Stromal cell of bone marrow (primary cell): ENCODE results near the gene UPB1.

Experiments
- DNase-seq: peaks from one replicate; pipeline ENCODE4 v3.0.0-alpha.2; 2012; ENCODE audit warnings: low read depth

Gene UPB1

DNA sequence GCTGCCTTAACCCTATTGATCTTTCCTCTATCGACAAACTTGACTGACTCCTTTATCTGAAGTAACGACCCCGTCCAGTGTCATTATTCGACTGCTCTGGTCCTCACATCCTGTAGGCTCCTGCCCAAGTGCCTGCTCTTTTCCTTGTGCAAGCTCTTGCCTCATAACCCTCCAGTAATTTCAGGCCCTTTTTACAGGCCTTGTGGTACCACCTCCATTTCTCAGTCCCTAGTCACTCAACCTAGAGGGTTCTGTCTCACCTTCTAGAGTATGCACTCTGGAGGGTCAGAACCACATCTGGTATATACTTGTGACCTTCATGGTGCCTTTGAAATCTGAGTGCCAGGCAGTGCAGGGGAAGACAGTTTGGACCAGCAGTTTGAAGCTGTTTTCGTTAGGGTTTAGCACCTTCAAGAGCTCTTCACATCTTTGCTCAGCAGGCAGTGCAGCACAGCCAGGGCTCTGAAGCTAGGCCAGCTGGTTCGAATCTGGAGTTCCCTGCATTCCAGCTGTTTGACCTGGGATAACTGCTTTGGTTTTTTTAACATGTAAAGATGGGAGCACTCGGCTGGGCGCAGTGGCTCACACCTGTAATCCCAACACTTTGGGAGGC, 71.9 kb downstream of the UPB1 start:
- no peak for DNase-seq

DNA sequence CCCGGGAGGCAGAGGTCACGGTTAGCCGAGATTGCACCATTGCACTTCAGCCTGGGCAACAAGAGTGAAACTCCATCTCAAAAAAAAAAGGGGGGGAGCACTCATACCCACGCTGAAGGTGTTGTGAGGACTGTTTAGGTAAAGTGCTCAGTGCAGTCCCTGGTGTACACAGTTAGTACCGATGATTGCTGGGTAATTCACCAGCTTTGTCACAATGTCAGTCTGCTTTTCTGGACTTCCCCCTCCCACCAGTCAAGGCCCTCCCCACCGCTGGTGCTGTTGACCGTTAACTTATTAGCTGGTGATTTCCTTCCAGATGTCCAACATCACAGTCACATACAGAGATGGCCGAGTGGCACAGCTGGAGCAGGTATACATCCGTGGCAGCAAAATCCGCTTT, 72.5 kb downstream of the UPB1 start:
- DNase-seq, result no peak

DNA sequence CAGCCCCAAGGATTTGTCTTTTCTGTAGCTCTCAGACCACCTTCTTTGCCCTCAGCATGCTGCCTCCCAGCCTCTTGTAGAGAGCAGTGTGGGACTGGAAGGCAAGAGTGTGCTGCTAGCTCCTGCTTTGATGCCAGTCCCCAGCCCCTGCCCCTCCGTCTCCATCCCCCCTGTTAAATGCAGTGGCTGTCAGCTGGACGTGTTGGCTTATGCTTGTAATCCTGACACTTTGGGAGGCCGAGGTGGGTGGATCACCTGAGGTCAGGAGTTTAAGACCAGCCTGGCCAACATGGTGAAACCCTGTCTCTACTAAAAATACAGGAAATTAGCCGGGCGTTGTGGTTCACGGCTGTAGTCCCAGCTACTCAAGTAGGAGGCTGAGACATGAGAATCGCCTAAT, 76.1 kb downstream of the UPB1 start:
- no peak for DNase-seq

DNA sequence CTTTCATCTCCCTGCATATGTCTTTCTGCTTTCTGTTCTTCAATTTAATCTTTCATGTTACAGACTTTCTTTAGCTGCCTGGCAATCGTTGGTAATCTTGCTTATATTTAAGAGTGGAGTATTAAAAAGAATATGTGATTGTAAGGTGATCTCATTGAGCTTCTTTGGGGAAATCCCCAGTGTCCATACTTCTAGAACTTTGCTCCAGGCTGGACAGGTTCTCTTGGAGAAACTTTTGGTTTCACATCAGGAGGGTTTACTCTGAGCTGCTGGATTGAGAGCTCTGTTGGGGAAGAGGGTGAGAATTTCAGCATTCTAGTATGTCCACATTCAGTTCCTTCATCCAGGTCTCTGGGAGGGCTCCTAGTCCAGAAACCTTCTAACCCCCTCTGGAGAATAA, 81.6 kb downstream of the UPB1 start:
- DNase-seq, result no peak
